Measurements from ENCODE around the gene SLC34A3.

SLC34A3 gene

DNA sequence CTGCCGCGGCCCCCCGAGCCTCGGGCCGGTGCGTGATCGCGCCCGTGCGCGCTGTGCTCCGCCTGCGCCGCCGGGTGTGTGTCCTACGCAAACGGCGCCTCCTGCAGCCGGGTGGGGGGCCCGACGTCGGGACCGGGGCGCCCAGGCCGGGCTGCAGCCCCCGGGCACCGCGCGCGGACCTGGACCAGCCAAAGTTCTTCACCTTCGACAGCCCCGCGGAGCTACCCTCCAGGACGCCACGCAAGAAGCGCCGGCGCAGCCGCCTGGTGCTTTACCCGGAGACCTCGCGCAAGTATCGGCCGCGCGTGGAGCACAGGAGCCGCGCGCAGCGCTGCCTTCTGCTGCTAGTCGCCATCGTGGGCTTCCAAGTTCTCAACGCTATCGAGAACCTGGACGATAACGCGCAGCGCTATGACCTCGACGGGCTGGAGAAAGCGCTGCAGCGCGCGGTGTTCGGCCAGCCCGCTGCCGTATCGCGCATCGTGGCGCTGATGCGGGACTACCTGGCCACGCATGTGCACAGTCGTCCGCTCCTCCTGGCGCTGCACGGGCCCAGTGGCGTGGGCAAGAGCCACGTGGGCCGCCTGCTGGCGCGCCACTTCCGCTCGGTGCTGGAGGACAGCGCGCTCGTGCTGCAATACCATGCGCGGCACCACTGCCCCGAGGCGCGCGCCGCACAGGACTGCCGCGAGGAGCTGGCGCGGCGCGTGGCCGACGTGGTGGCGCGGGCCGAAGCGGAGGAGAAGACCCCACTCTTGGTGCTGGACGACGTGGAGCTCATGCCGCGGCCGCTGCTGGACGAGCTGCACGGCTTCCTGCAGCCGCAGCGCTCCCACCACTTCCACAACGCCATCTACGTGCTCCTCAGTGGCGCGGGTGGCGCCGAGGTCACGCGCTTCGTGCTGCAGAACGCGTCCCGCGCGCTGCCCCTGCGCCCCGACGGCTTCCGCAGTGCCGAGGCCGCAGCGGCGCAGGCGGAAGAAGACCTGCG lies 48.3 kb downstream of the SLC34A3 start:
- DNase-seq: no peak

DNA sequence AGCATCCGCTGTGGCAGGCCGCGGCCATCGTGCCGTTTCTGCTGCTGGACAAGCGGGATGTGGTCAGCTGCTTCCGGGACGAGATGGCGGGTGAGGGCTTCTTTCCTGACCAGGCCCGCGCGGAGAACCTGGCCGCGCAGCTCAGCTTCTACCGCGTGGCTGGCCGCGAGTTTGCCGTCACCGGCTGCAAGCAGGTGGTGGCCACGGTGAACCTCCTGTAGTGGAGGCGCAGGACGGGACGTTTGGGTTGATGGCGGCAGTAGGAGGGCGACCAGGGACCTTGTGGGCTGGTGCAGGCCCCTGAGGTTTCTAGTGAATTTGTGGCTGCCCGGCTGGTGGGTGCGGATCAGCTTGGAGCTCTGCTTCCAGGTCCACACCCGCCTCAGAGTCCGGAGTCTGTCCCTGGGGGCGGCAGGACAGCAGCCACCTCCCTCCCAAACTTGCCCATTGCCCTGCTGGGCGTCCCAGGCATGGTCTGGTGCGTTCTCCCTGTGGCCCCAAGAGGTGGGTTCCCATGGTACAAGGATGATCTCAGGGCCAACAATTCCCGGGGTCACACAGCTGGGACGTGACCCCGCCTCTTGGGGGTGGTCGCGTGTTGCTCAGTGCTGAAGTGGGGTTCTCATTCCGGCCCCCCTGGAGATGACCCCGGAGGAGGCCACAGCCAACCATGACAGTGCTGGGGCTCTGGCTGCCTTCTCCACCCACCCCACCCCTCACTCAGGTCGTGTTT lies 49.2 kb downstream of the SLC34A3 start:
- DNase-seq: no peak

- DNase-seq: no peak
These were observed 50.0 kb downstream of the SLC34A3 start for GRCh38 chr9:137280474-137281344.

DNA sequence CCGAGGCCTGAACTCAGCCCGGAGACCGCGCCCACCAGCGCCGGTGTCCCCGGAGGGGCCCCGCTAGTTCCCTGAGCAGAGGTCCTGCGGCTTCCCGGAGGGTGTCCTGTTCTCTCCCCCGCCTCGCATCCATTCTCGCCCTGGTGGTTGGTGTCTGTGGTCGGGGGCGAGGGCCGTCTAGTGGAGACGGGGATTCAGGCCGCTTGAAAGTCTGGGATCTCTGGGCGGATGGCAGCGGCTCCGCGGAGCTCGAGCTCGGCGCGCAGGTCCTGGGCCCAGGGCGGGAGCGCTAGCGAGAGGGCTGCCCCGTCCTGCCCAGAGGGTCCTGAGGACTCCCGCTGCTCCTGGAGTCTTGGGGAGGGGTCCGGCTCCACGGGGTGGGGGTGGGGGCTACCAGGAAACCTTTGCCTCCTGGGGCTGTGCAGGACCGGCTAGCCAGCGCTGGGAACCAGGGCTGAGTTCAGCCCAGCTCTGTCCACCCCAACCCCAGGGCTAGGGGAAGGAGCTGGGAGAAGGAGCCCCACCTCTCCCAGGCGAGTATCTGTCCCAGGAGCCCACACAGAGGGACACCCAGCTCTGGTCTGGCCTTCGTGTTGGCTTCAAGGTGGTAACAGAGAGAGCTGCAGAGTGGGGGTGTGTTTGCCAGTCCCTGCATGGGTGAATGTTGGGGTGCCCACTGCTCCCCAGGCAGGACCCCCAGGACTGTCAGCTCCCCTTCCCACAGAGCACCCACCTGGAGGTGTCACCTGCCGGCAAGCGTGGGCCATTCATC lies 50.8 kb downstream of the SLC34A3 start:
- DNase-seq: no peak

Measured in inflammatory macrophage treated with lipopolysaccharide for 4 hours (primary cell).